ENCODE data around the gene AZIN2.

DNA sequence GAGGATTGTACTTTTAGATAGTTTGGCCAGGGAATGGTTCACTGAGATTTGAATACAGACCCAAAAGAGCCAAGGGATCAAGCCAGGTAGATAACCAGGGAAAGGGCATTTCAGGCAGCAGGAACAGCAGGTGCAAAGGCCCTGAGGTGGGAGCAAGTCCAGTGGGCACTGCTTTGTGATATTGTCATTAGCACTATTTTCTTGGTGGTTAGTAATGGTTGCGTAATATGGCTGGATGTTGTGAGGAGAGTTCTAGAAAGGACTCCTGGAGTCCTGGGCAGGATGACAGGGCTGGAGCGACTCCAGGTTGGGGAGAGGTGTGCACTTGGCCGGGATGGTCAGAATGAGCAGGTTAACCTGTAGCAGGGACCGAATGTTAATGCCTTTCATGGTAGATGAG lies 4.4 kb downstream of the AZIN2 start:
- TF ChIP-seq, protein P1, sequence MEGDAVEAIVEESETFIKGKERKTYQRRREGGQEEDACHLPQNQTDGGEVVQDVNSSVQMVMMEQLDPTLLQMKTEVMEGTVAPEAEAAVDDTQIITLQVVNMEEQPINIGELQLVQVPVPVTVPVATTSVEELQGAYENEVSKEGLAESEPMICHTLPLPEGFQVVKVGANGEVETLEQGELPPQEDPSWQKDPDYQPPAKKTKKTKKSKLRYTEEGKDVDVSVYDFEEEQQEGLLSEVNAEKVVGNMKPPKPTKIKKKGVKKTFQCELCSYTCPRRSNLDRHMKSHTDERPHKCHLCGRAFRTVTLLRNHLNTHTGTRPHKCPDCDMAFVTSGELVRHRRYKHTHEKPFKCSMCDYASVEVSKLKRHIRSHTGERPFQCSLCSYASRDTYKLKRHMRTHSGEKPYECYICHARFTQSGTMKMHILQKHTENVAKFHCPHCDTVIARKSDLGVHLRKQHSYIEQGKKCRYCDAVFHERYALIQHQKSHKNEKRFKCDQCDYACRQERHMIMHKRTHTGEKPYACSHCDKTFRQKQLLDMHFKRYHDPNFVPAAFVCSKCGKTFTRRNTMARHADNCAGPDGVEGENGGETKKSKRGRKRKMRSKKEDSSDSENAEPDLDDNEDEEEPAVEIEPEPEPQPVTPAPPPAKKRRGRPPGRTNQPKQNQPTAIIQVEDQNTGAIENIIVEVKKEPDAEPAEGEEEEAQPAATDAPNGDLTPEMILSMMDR (IDR thresholded peaks at IDR 0.05): no peak
- TF ChIP-seq POLR2A (IDR thresholded peaks at IDR 0.05) (no peak), POLR2AphosphoS5 (IDR thresholded peaks at IDR 0.05) (no peak), EP300 (IDR thresholded peaks at IDR 0.05) (no peak)

All from upper lobe of left lung (tissue), 4 donors.